ENCODE results near the gene ENOX1.

ENOX1 gene

GRCh38 chr13:43546816-43547215 lies 240.0 kb downstream of the ENOX1 start:
- no peak for ATAC-seq
- TF ChIP-seq TOX (CRISPR knock-in tag; IDR thresholded peaks at IDR 0.05; ENCODE audit: borderline replicate concordance) (no peak), ZNF565 (CRISPR knock-in tag; conservative IDR thresholded peaks at IDR 0.05; ENCODE audit: low read depth) (no peak), ESRRG (CRISPR knock-in tag; IDR thresholded peaks at IDR 0.05) (no peak), ZFP3 (CRISPR knock-in tag; IDR thresholded peaks at IDR 0.05) (no peak), ARNTL (CRISPR knock-in tag; IDR thresholded peaks at IDR 0.05; ENCODE audit: borderline replicate concordance, low read depth) (no peak), ZNF8 (CRISPR knock-in tag; IDR thresholded peaks at IDR 0.05) (no peak), SNAI2 (CRISPR knock-in tag; IDR thresholded peaks at IDR 0.05) (no peak), ZNF70 (CRISPR knock-in tag; IDR thresholded peaks at IDR 0.05) (no peak)

GRCh38 chr13:43546251-43546650 lies 240.5 kb downstream of the ENOX1 start:
- TF ChIP-seq ESRRG (CRISPR knock-in tag; IDR thresholded peaks at IDR 0.05) (no peak), CSDC2 (CRISPR knock-in tag; IDR thresholded peaks at IDR 0.05) (no peak), ISL1 (CRISPR knock-in tag; IDR thresholded peaks at IDR 0.05) (0 out of 2 replicates have a peak, but pooled peaks have one; percentile 11), TCF4 (CRISPR knock-in tag; IDR thresholded peaks at IDR 0.05; ENCODE audit: borderline replicate concordance) (no peak), ZFP3 (CRISPR knock-in tag; IDR thresholded peaks at IDR 0.05) (no peak), CREB5 (CRISPR knock-in tag; IDR thresholded peaks at IDR 0.05; ENCODE audit: low read depth) (no peak)
- ATAC-seq, result peak; percentile 44

GRCh38 chr13:43545317-43545874 lies 241.4 kb downstream of the ENOX1 start:
- TF ChIP-seq TSHZ2 (CRISPR knock-in tag; IDR thresholded peaks at IDR 0.05) (no peak), ZC3H10 (CRISPR knock-in tag; IDR thresholded peaks at IDR 0.05) (no peak), CSDC2 (CRISPR knock-in tag; IDR thresholded peaks at IDR 0.05) (no peak), CSRNP3 (CRISPR knock-in tag; IDR thresholded peaks at IDR 0.05) (no peak), PATZ1 (CRISPR knock-in tag; IDR thresholded peaks at IDR 0.05; ENCODE audit: borderline replicate concordance) (no peak), ZFP30 (CRISPR knock-in tag; IDR thresholded peaks at IDR 0.05) (no peak), GLIS3 (CRISPR knock-in tag; IDR thresholded peaks at IDR 0.05) (no peak), ZNF70 (CRISPR knock-in tag; IDR thresholded peaks at IDR 0.05) (no peak), ZNF8 (CRISPR knock-in tag; IDR thresholded peaks at IDR 0.05) (no peak), ARNTL (CRISPR knock-in tag; IDR thresholded peaks at IDR 0.05; ENCODE audit: borderline replicate concordance, low read depth) (no peak), ISL1 (CRISPR knock-in tag; IDR thresholded peaks at IDR 0.05) (no peak), TOX (CRISPR knock-in tag; IDR thresholded peaks at IDR 0.05; ENCODE audit: borderline replicate concordance) (no peak), CREB5 (CRISPR knock-in tag; IDR thresholded peaks at IDR 0.05; ENCODE audit: low read depth) (no peak), PPARA (CRISPR knock-in tag; IDR thresholded peaks at IDR 0.05; ENCODE audit: borderline replicate concordance) (no peak), POU6F1 (CRISPR knock-in tag; IDR thresholded peaks at IDR 0.05; ENCODE audit: borderline replicate concordance, low read depth) (no peak), RARB (CRISPR knock-in tag; IDR thresholded peaks at IDR 0.05) (no peak), ZNF565 (CRISPR knock-in tag; conservative IDR thresholded peaks at IDR 0.05; ENCODE audit: low read depth) (no peak), SNAI2 (CRISPR knock-in tag; IDR thresholded peaks at IDR 0.05) (no peak)
- ATAC-seq, result no peak
